HepG2 (cell line): ENCODE measurements around the gene MTCH2. TPM values are rescaled to one million over a fixed set of nuclear protein-coding genes. Genes with fewer than 3 reads are reported as not detected.

ENCODE experiments used
- ATAC-seq: fragments of 200-7000 bp; cut with Tn5 transposase; 3 replicates; pipeline ENCODE4 v1.9.1; 2020; ENCODE audit warnings: mild to moderate bottlenecking, moderate library complexity
- BruUV-seq: library from RNA; stranded (reverse); fragments of 400-500 nt; replicated peaks from 2 replicates; lab custom pipeline; 2021; lab: Mats Ljungman, UMichigan
- CTCF ChIA-PET: fragments of 300-600 bp; formaldehyde crosslinking; extraction: SDS; loops from one replicate; lab custom pipeline; 2021; ENCODE audit warnings: low total read pairs, inconsistent platforms, low intra/inter-chr PET ratio; lab: Yijun Ruan, JAX
- POLR2A ChIA-PET: fragments of 350-600 bp; sonication (Branson Sonifier 250); formaldehyde crosslinking; loops from one replicate; lab custom pipeline; 2020; ENCODE audit warnings: antibody characterized with exemption, inconsistent platforms; lab: Yijun Ruan, JAX
- DNase-seq: peaks from one replicate; pipeline ENCODE4 v3.0.0-alpha.2; 2015; ENCODE audit warnings: low spot score
- FAIRE-seq: peaks from 3 replicates; lab custom pipeline; 2011; peaks lifted over from hg19 to GRCh38; lab: Jason Lieb, UNC
- H2AFZ ChIP-seq: one replicate; pipeline ENCODE4 v1.6.1; 2011; ENCODE audit warnings: low read length, inconsistent platforms
- H3K27ac ChIP-seq: fragments of 300-600 bp; 3 replicates; pipeline ENCODE4 v1.8.0; 2011; ENCODE audit warnings: mixed run types, mild to moderate bottlenecking, mixed read lengths, low read length, inconsistent platforms; ENCODE audit not compliant: insufficient read depth; ENCODE audit errors: extremely low read length
- H3K27me3 ChIP-seq, 2 experiments: fragments of 200-600 bp in 1 of 2; 2 replicates in 1 of 2; 3 replicates in 1 of 2; pipeline versions ENCODE4 v1.6.0 to v1.8.0; 2011; ENCODE audit warnings: low read length in 2 of 2, mild to moderate bottlenecking in 2 of 2, moderate library complexity in 2 of 2, inconsistent platforms in 1 of 2; ENCODE audit not compliant: insufficient read depth in 2 of 2, control insufficient read depth in 1 of 2
- H3K36me3 ChIP-seq, 2 experiments: fragments of 200-600 bp in 1 of 2; replicated peaks in 1 of 2; 2 replicates in 1 of 2; 3 replicates in 1 of 2; pipeline versions ENCODE4 v1.5.1 to v1.8.0; 2011; ENCODE audit warnings: low read length in 2 of 2, inconsistent platforms in 1 of 2; ENCODE audit not compliant: insufficient read depth in 2 of 2, control insufficient read depth in 1 of 2
- H3K4me1 ChIP-seq: 2 replicates; pipeline ENCODE4 v1.5.1; 2012; ENCODE audit warnings: low read length, inconsistent platforms; ENCODE audit not compliant: insufficient read depth
- H3K4me2 ChIP-seq: 2 replicates; pipeline ENCODE4 v1.6.0; 2011; ENCODE audit warnings: low read depth, low read length, inconsistent platforms
- H3K4me3 ChIP-seq, 3 experiments: fragments of 200-600 bp in 1 of 3; sonication (generic), shearing (Covaris generic) in 1 of 3; replicated peaks in 1 of 3; 2 replicates each; pipeline ENCODE4 v1.5.1; 2011 to 2016; ENCODE audit warnings: low read length in 3 of 3, inconsistent platforms in 2 of 3, low read depth in 2 of 3, mild to moderate bottlenecking in 2 of 3, control low read depth in 1 of 3, mixed read lengths in 1 of 3; ENCODE audit not compliant: insufficient read depth in 1 of 3
- H3K79me2 ChIP-seq: one replicate; pipeline ENCODE4 v1.6.1; 2011; ENCODE audit warnings: low read length, inconsistent platforms; ENCODE audit not compliant: insufficient read depth
- H3K9ac ChIP-seq: 2 replicates; pipeline ENCODE4 v1.6.0; 2011; ENCODE audit warnings: mild to moderate bottlenecking, low read depth, low read length, inconsistent platforms; ENCODE audit not compliant: insufficient read depth
- H3K9me3 ChIP-seq: 2 replicates; pipeline ENCODE4 v1.5.1; 2012; ENCODE audit warnings: mild to moderate bottlenecking, low read length
- H4K20me1 ChIP-seq: 2 replicates; pipeline ENCODE4 v1.6.0; 2011; ENCODE audit warnings: inconsistent platforms, mild to moderate bottlenecking, low read length, moderate library complexity; ENCODE audit not compliant: insufficient read depth
- ARNT2 ChIP-seq: sonication (generic); formaldehyde crosslinking; IDR thresholded peaks from 2 replicates; pipeline ENCODE4 v1.8.0; 2022; ENCODE audit warnings: mild to moderate bottlenecking, low read depth, missing genetic modification reagents, moderate library complexity
- ARNTL ChIP-seq: sonication (generic); formaldehyde crosslinking; IDR thresholded peaks from 2 replicates; pipeline ENCODE4 v1.4.0; 2020; ENCODE audit warnings: mild to moderate bottlenecking, missing genetic modification reagents
- CEBPB ChIP-seq: IDR thresholded peaks from 2 replicates; pipeline ENCODE4 v1.6.1; 2011; ENCODE audit warnings: low read depth, low read length, improper control_type of control experiment, borderline replicate concordance
- NCOA5 ChIP-seq: sonication (generic); formaldehyde crosslinking; IDR thresholded peaks from 2 replicates; pipeline ENCODE4 v1.4.0; 2020; ENCODE audit warnings: missing genetic modification reagents
- PBX2 ChIP-seq: IDR thresholded peaks from 2 replicates; pipeline ENCODE4 v1.6.1; 2016; ENCODE audit warnings: control low read depth
- PCBP2 ChIP-seq: fragments of 200-400 bp; formaldehyde crosslinking; optimal IDR thresholded peaks from 2 replicates; pipeline ENCODE3; 2018; ENCODE audit warnings: low read length, low read depth; ENCODE audit not compliant: poor library complexity, severe bottlenecking
- SAP130 ChIP-seq: IDR thresholded peaks from 2 replicates; pipeline ENCODE4 v1.6.1; 2016; ENCODE audit warnings: low read depth
- SMAD3 ChIP-seq: sonication (generic); formaldehyde crosslinking; IDR thresholded peaks from 2 replicates; pipeline ENCODE4 v1.4.0; 2020; ENCODE audit warnings: missing genetic modification reagents
- ZFP1 ChIP-seq: IDR thresholded peaks from 2 replicates; pipeline ENCODE4 v1.6.1; 2016
- ZMYM3 ChIP-seq: sonication (generic); formaldehyde crosslinking; IDR thresholded peaks from 2 replicates; pipeline ENCODE4 v1.5.1; 2020; ENCODE audit warnings: mild to moderate bottlenecking, missing genetic modification reagents
- ZNF263 ChIP-seq: sonication (generic); formaldehyde crosslinking; IDR thresholded peaks from 2 replicates; pipeline ENCODE4 v1.4.0; 2020; ENCODE audit warnings: missing genetic modification reagents
- ZNF773 ChIP-seq: sonication (generic); formaldehyde crosslinking; IDR thresholded peaks from 2 replicates; pipeline ENCODE4 v1.4.0; 2020; ENCODE audit warnings: missing genetic modification reagents, borderline replicate concordance
- ZSCAN22 ChIP-seq: sonication (generic); formaldehyde crosslinking; IDR thresholded peaks from 2 replicates; pipeline ENCODE4 v1.4.0; 2020; ENCODE audit warnings: mild to moderate bottlenecking, missing genetic modification reagents
- WGBS: methylation state at CpG from one replicate; pipeline ENCODE4 v1.1.6; 2017; ENCODE audit warnings: low lambda C conversion rate; 5-methylcytosine and 5-hydroxymethylcytosine counted together
- in situ Hi-C: cut with HindIII; loops from 2 replicates; pipeline ENCODE4 v1.10.0; 2017; ENCODE audit warnings: low pct_unique_long_range_greater_than_20kb; ENCODE audit not compliant: extremely low pct_ligation_motif_present
- intact Hi-C: fragments of 100-400 bp; cut with micrococcal nuclease; formaldehyde crosslinking; loops from one replicate; pipeline ENCODE4 v1.10.0; 2022; ENCODE audit not compliant: unreplicated experiment
- polyA plus RNA-seq, 8 experiments: library from polyadenylated mRNA; depleted of rRNA in 3 of 8; stranded (reverse) in 7 of 8; unstranded in 1 of 8; fragments of >200 nt; fragmentation: Illumina TruSeq in 4 of 8; extraction: Trizol in 4 of 8; gene quantifications; 2 replicates each; pipeline versions ENCODE4 v1.2.1 to v1.2.3, GENCODE V29; 2011 to 2016; ENCODE audit warnings: low read depth in 4 of 8, missing spikeins in 1 of 8, mixed read lengths in 1 of 8; ENCODE audit not compliant: insufficient read depth in 1 of 8
- total RNA-seq, 5 experiments: library from RNA; depleted of rRNA; stranded (reverse); fragments of >200 nt; fragmentation: Illumina TruSeq; extraction: Trizol; gene quantifications; 2 replicates each; pipeline ENCODE4 v1.2.3, GENCODE V29; 2016; ENCODE audit warnings: low read depth in 1 of 5

Gene MTCH2
- total and polyA plus RNA-seq, 2 of the 13 experiments (the other 11 are each of a cell fraction or from before 2014, with no cell fraction given) = 112 to 272 TPM

- no peak overlapping the region for H3K27ac ChIP-seq
- CTCF ChIA-PET = no interaction called here
- BruUV-seq = no TSS peak
- H3K4me1 ChIP-seq = peaks cover 19% of the 10 kb centered on the region
- no peaks in the 10 kb centered on the region for H3K79me2 ChIP-seq
- intact Hi-C loops = no loop called here
- 33% methylated on average over 4 of the region's 4 CpGs for WGBS
- no peaks in the 10 kb centered on the region for H3K36me3 ChIP-seq
- ATAC-seq (peak; percentile 12; the same call in 1 of the 3 replicates), DNase-seq (no peak), FAIRE-seq (no peak)
- H3K4me3 ChIP-seq = no peak overlapping the region
- no peak overlapping the region for H3K4me2 ChIP-seq
- H3K9ac ChIP-seq = no peak overlapping the region
- no peak overlapping the region for H2AFZ ChIP-seq
- in situ Hi-C loops = no loop called here
- TF ChIP-seq ZNF773 (CRISPR knock-in tag) (no peak), ZMYM3 (CRISPR knock-in tag) (no peak), NCOA5 (CRISPR knock-in tag) (no peak), ZSCAN22 (CRISPR knock-in tag) (0 out of 2 replicates have a peak, but pooled peaks have one; percentile 63), SMAD3 (CRISPR knock-in tag) (no peak), CEBPB (no peak), PCBP2 (no peak), ZFP1 (no peak), SAP130 (peak; percentile 29; the same call in 1 of the 2 replicates), ARNT2 (CRISPR knock-in tag) (no peak), ZNF263 (peak; percentile 52; the same call in 1 of the 2 replicates), PBX2 (no peak), ARNTL (CRISPR knock-in tag) (peak; percentile 90)
- POLR2A ChIA-PET = no interaction called here
- H3K27me3 ChIP-seq = peaks cover 2 to 6% of the 10 kb centered on the region in 2 experiments; a peak in 2 of 5 replicates
- no peaks in the 10 kb centered on the region for H3K9me3 ChIP-seq
- no peaks in the 10 kb centered on the region for H4K20me1 ChIP-seq
Measured at GRCh38 chr11:47599902-47600301, 42.5 kb downstream of the MTCH2 start.
